PFSK-1 (cell line): Measurements from ENCODE around the gene N4BP2.

Experiments
- FOXP2 ChIP-seq: optimal IDR thresholded peaks from 2 replicates; pipeline ENCODE3; 2011; ENCODE audit warnings: borderline replicate concordance, control low read depth, inconsistent platforms; ENCODE audit not compliant: insufficient read depth; ENCODE audit errors: extremely low read length, extremely low read depth
- POLR2AphosphoS5 ChIP-seq: IDR thresholded peaks from 2 replicates; pipeline ENCODE4 v1.6.1; 2012; ENCODE audit warnings: low read depth, mild to moderate bottlenecking, control low read depth, low read length, moderate library complexity
- REST ChIP-seq, 2 experiments: IDR thresholded peaks; 2 replicates each; pipeline versions ENCODE4 v1.6.1 to v1.8.0; 2011 to 2012; ENCODE audit warnings: low read depth in 2 of 2, low read length in 2 of 2, control low read depth in 1 of 2, inconsistent platforms in 1 of 2, mild to moderate bottlenecking in 1 of 2, moderate library complexity in 1 of 2; ENCODE audit not compliant: insufficient read depth in 1 of 2
- SIN3A ChIP-seq: IDR thresholded peaks from 2 replicates; pipeline ENCODE4 v1.6.1; 2012; ENCODE audit warnings: mild to moderate bottlenecking, low read length, moderate library complexity, borderline replicate concordance; ENCODE audit not compliant: insufficient read depth
- TAF1 ChIP-seq: IDR thresholded peaks from 2 replicates; pipeline ENCODE4 v1.6.1; 2012; ENCODE audit warnings: low read length, control low read depth, borderline replicate concordance; ENCODE audit not compliant: insufficient read depth

The N4BP2 gene

GRCh38 chr4:40182954-40183353 lies 126.3 kb downstream of the N4BP2 start:
- TF ChIP-seq POLR2AphosphoS5 (no peak), REST (IDR thresholded peaks at IDR 0.05; ENCODE audit: insufficient read depth in 1 of 2, low read depth in 2 of 2, low read length in 2 of 2) (no peak), TAF1 (no peak), FOXP2 (no peak), SIN3A (no peak)

GRCh38 chr4:40183615-40184411 lies 127.2 kb downstream of the N4BP2 start:
- TF ChIP-seq REST (IDR thresholded peaks at IDR 0.05; ENCODE audit: insufficient read depth in 1 of 2, low read depth in 2 of 2, low read length in 2 of 2) (no peak), POLR2AphosphoS5 (no peak), TAF1 (no peak), SIN3A (no peak)

GRCh38 chr4:40185830-40186664 lies 129.4 kb downstream of the N4BP2 start:
- TF ChIP-seq REST (IDR thresholded peaks at IDR 0.05; ENCODE audit: insufficient read depth in 1 of 2, low read depth in 2 of 2, low read length in 2 of 2) (no peak), SIN3A (no peak), FOXP2 (no peak), TAF1 (no peak), POLR2AphosphoS5 (no peak)

GRCh38 chr4:40186665-40187014 lies 130.0 kb downstream of the N4BP2 start:
- TF ChIP-seq TAF1 (no peak), FOXP2 (no peak), POLR2AphosphoS5 (no peak), SIN3A (no peak), REST (IDR thresholded peaks at IDR 0.05; ENCODE audit: insufficient read depth in 1 of 2, low read depth in 2 of 2, low read length in 2 of 2) (no peak)
